Natural killer cell (primary cell): Measurements from ENCODE around the gene SDE2. TPM values are rescaled to one million over a fixed set of nuclear protein-coding genes. Genes with fewer than 3 reads are reported as not detected.
"Not testable (repeated sequence)": the region's sequence is repeated elsewhere in the genome, so short reads cannot be mapped to it uniquely, and the experiment has no call there.

Experiments
- ATAC-seq, 3 donors: fragments of 150-1000 bp in 2 of 3; fragments of 200-7000 bp in 1 of 3; cut with Tn5 transposase; 1 replicate in 1 of 3; 2 replicates in 2 of 3; pipeline ENCODE4 v1.10.0; 2021; ENCODE audit warnings: mild to moderate bottlenecking in 2 of 3, moderate library complexity in 2 of 3
- DNase-seq, 2 donors: peaks; one replicate each; pipeline versions ENCODE4 v3.0.0 to v3.0.0-alpha.2; 2013 to 2021; ENCODE audit warnings: mixed read lengths in 1 of 2
- H3K27ac ChIP-seq: one replicate; pipeline ENCODE4 v1.5.1; 2013; ENCODE audit warnings: mild to moderate bottlenecking, low read length
- H3K27me3 ChIP-seq: one replicate; pipeline ENCODE4 v1.6.1; 2013; ENCODE audit warnings: low read length; ENCODE audit not compliant: control insufficient read depth, insufficient read depth
- H3K36me3 ChIP-seq: one replicate; pipeline ENCODE4 v1.6.1; 2013; ENCODE audit warnings: low read length; ENCODE audit not compliant: control insufficient read depth, insufficient read depth
- H3K4me1 ChIP-seq: one replicate; pipeline ENCODE4 v1.6.1; 2013; ENCODE audit warnings: low read length; ENCODE audit not compliant: control insufficient read depth, insufficient read depth
- H3K4me3 ChIP-seq: one replicate; pipeline ENCODE4 v1.5.1; 2013; ENCODE audit warnings: low read length
- H3K9me3 ChIP-seq: one replicate; pipeline ENCODE4 v1.6.1; 2013; ENCODE audit warnings: low read length; ENCODE audit not compliant: control insufficient read depth, insufficient read depth
- H3K27ac Mint-ChIP-seq, 2 donors: one replicate each; pipeline ENCODE4 v1.8.0; 2022; ENCODE audit warnings: mild to moderate bottlenecking in 2 of 2, mixed read lengths in 2 of 2, moderate library complexity in 1 of 2
- H3K27me3 Mint-ChIP-seq, 2 donors: one replicate each; pipeline ENCODE4 v1.8.0; 2022; ENCODE audit warnings: low read depth in 2 of 2, mixed read lengths in 2 of 2
- H3K36me3 Mint-ChIP-seq: one replicate; pipeline ENCODE4 v1.8.0; 2022; ENCODE audit warnings: mixed read lengths
- H3K4me1 Mint-ChIP-seq, 2 donors: one replicate each; pipeline ENCODE4 v1.8.0; 2022; ENCODE audit warnings: mixed read lengths in 2 of 2
- H3K4me3 Mint-ChIP-seq: one replicate; pipeline ENCODE4 v1.8.0; 2022; ENCODE audit warnings: mild to moderate bottlenecking, moderate library complexity, mixed read lengths
- H3K9me3 Mint-ChIP-seq, 2 donors: one replicate each; pipeline ENCODE4 v1.8.0; 2022; ENCODE audit warnings: mixed read lengths in 2 of 2
- CTCF ChIP-seq: fragments of 200-600 bp; IDR thresholded peaks from one replicate; pipeline ENCODE4 v1.8.0; 2022; ENCODE audit warnings: antibody characterized with exemption
- WGBS: methylation state at CpG from one replicate; pipeline ENCODE4 v1.1.7; 2013; ENCODE audit warnings: missing lambda C conversion rate; ENCODE audit not compliant: insufficient coverage; 5-methylcytosine and 5-hydroxymethylcytosine counted together
- intact Hi-C: fragments of 100-400 bp; cut with micrococcal nuclease; formaldehyde crosslinking; loops from one replicate; pipeline ENCODE4 v1.14.2; 2022
- total RNA-seq, 4 donors: library from RNA; stranded (reverse); fragments of 120-200 nt in 1 of 4; gene quantifications; one replicate each; pipeline versions ENCODE4 v1.2.3 to v1.2.4, GENCODE V29; 2013 to 2022

Gene SDE2
- total RNA-seq, 3 donors from 2014 or later (not counting 1 experiment from before 2014, with no cell fraction given), result 52.5 to 62.7 (median 53.6) TPM

GRCh38 chr1:225979421-225979820 lies 19.7 kb downstream of the SDE2 start:
- intact Hi-C loops, result loop anchor here (2.0 to 10.0 kb wide), 5 partner anchors 19 to 425 kb away; partner anchors contain the start of genes SDE2 and SRP9
- Histone ChIP-seq H3K4me1 (peaks cover 22% of the 10 kb centered on the region), H3K36me3 (peaks cover 40% of the 10 kb centered on the region), H3K27ac (no peak overlapping the region), H3K27me3 (no peaks in the 10 kb centered on the region), H3K4me3 (no peak overlapping the region), H3K9me3 (no peaks in the 10 kb centered on the region)
- no peak for DNase-seq
- no peak for ATAC-seq
- H3K9me3 Mint-ChIP-seq, result no peaks in the 10 kb centered on the region
- no peak overlapping the region for H3K27ac Mint-ChIP-seq
- no peak overlapping the region for H3K4me3 Mint-ChIP-seq
- peaks cover 16 to 17% of the 10 kb centered on the region in 2 donors for H3K4me1 Mint-ChIP-seq
- WGBS, result no CpG with 5 or more reads among the region's 1 CpG
- H3K36me3 Mint-ChIP-seq, result peaks cover 25% of the 10 kb centered on the region
- no peaks in the 10 kb centered on the region for H3K27me3 Mint-ChIP-seq
- no peak for TF ChIP-seq CTCF

- WGBS, result 39% methylated on average over 15 of the region's 15 CpGs
- no peaks in the 10 kb centered on the region for H3K27me3 Mint-ChIP-seq
- H3K36me3 ChIP-seq, result peaks cover 30% of the 10 kb centered on the region
- H3K9me3 ChIP-seq, result no peaks in the 10 kb centered on the region
- peaks cover 16% of the 10 kb centered on the region for H3K36me3 Mint-ChIP-seq
- intact Hi-C loops, result loop anchor here (2.0 to 10.0 kb wide), 6 partner anchors 15 to 423 kb away; partner anchors contain the start of genes SDE2 and SRP9
- ATAC-seq, result peak; percentile 81 to 89 (median 83)
- H3K4me3 Mint-ChIP-seq, result peak overlapping the region; percentile 56
- H3K4me3 ChIP-seq, result no peak overlapping the region
- H3K27me3 ChIP-seq, result no peaks in the 10 kb centered on the region
- peaks cover 16 to 17% of the 10 kb centered on the region in 2 donors for H3K4me1 Mint-ChIP-seq
- H3K27ac Mint-ChIP-seq, result peak overlapping the region; percentile 47 to 66
- peak overlapping the region; percentile 41 for H3K27ac ChIP-seq
- H3K4me1 ChIP-seq, result peaks cover 22% of the 10 kb centered on the region
- DNase-seq, result peak; percentile 25 to 65
- TF ChIP-seq CTCF, result no peak
- H3K9me3 Mint-ChIP-seq, result no peaks in the 10 kb centered on the region
Measured at GRCh38 chr1:225977937-225978748, 21.0 kb downstream of the SDE2 start.

GRCh38 chr1:225975146-225975545 lies 24.0 kb downstream of the SDE2 start:
- not testable (repeated sequence) for ATAC-seq, H3K9me3 Mint-ChIP-seq, H3K27ac Mint-ChIP-seq, H3K36me3 ChIP-seq, H3K27me3 ChIP-seq, H3K9me3 ChIP-seq, DNase-seq, H3K36me3 Mint-ChIP-seq, H3K27ac ChIP-seq, H3K27me3 Mint-ChIP-seq, H3K4me3 ChIP-seq, H3K4me3 Mint-ChIP-seq
- intact Hi-C loops, result loop anchor here (5.0 to 10.0 kb wide), 4 partner anchors 130 to 420 kb away; partner anchors contain the start of gene SRP9
- H3K4me1 ChIP-seq, result peaks cover 22% of the 10 kb centered on the region
- peaks cover 16 to 17% of the 10 kb centered on the region in 2 donors for H3K4me1 Mint-ChIP-seq
- over 99% methylated on average over 11 of the region's 12 CpGs for WGBS

GRCh38 chr1:225974454-225974853 lies 24.7 kb downstream of the SDE2 start:
- intact Hi-C loops, result loop anchor here (10.0 kb wide), 2 partner anchors 130 to 420 kb away; no protein-coding TSS in a partner anchor
- WGBS, result 96% methylated on average over 10 of the region's 10 CpGs

More at GRCh38 chr1:225974454-225974853, 24.7 kb downstream of the SDE2 start:
- Histone ChIP-seq H3K4me3 (no peak overlapping the region), H3K27me3 (no peaks in the 10 kb centered on the region), H3K4me1 (peaks cover 22% of the 10 kb centered on the region), H3K9me3 (no peaks in the 10 kb centered on the region), H3K27ac (no peak overlapping the region), H3K36me3 (peaks cover 3% of the 10 kb centered on the region)
- ATAC-seq, result no peak
- H3K4me3 Mint-ChIP-seq, result no peak overlapping the region
- peaks cover 11 to 17% of the 10 kb centered on the region in 2 donors for H3K4me1 Mint-ChIP-seq
- no peak overlapping the region for H3K27ac Mint-ChIP-seq
- TF ChIP-seq CTCF, result no peak
- no peaks in the 10 kb centered on the region for H3K36me3 Mint-ChIP-seq
- H3K27me3 Mint-ChIP-seq, result no peaks in the 10 kb centered on the region
- DNase-seq, result no peak
- H3K9me3 Mint-ChIP-seq, result no peaks in the 10 kb centered on the region
